ENCODE data around the gene NEK9.

Gene NEK9

GRCh38 chr14:75063491-75064204, 63.2 kb downstream of the NEK9 start, which contains the start of gene ACYP1:
Gene ACYP1 (minus strand): TSS chr14:75064024. CDS start chr14:75063553, 471 bp downstream.
- DNase-seq, result peak; percentile 88 to 92

- no peak for DNase-seq
Measured at GRCh38 chr14:75063013-75063412, 63.8 kb downstream of the NEK9 start.

DNA sequence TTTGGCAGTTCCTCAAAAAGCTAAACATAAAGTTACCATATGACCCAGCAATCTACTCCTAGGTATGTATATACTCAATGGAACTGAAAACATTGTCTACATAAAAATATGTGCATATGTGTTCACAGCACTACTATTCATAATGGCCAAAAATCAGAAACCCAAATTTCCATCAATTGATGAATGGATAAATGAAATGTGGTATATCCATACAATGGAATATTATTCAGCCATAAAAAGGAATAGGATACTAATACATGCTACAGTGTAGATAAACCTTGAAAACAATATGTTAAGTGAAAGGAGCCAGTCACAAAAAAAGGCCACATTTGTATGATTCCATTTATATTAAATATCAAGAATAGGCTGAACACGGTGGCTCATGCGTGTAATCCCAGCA, 66.4 kb downstream of the NEK9 start:
- DNase-seq, result no peak

GRCh38 chr14:75059642-75060041, 67.2 kb downstream of the NEK9 start:
- no peak for DNase-seq

- no peak for DNase-seq
Measured at GRCh38 chr14:75054421-75054820, 72.4 kb downstream of the NEK9 start.

DNA sequence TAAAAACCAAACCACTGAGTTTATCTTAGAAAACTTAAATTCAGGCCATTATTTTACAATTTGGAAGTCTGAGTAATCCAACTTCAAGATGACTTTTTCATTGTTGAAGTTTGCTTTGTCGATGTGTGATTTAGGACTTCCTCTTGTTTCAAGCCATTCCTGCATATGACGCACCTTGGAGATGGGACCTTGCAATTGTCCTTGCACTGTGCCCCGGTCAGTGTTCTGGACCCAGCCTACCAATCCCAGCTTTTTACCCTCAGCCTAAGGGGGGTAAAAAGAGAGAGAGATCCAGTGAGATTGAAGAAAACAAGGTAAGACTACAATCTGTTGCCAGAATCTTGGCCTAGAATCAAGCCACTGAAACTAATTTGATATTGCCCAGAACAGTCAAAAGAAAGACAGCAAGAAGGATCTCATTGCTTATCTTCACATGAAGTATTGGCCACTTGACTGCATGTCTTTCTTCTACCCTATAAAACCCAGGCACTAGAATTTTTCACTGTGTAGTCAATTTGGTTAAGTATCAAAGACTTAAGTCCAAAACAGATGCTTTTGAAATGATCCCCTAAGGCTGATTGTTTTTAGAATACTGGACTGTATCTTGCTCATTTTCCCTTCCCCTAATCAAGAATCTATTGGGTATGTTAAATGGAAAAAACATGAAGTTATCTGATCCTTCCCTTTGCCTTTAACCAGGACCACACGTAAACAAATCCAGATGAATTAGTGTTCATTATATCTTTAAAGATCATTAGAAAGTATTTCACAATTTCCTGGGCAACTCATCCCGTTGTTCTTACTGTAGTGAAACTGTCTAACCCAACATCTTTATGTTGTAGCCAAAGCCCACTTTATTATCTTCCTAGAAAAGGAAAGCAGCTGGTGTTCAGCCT, 73.2 kb downstream of the NEK9 start:
- no peak for DNase-seq

- DNase-seq, result no peak
Measured at GRCh38 chr14:75051556-75051899, 75.3 kb downstream of the NEK9 start.

- DNase-seq, result peak; percentile 82 to 88
Measured at GRCh38 chr14:75050852-75051555, 75.8 kb downstream of the NEK9 start, which contains the start of gene MLH3. Gene MLH3 (minus strand): TSS chr14:75051467. CDS start chr14:75049655, 1,812 bp downstream.

GRCh38 chr14:75049731-75050201, 77.1 kb downstream of the NEK9 start:
- DNase-seq, result no peak

DNA sequence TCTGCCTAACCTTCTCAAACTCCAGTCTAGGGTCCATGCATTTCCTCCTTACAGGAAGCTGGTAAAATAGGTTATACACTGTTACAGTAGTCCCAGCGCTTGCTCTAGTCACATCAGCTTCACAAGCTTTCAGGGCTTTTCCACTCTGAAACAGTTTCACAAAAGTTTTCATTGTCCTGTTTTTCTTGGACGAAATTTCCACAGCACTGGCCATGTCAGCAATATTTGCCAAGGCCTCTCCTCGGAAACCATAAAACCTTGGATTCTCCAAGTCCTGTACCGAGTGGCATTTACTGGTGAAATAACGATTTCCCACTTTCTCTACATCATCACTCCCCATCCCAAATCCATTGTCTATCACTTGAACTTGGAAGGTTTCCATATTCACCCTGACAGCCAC, 77.7 kb downstream of the NEK9 start:
- DNase-seq, result no peak

GRCh38 chr14:75048101-75048500, 78.7 kb downstream of the NEK9 start:
- DNase-seq, result no peak

DNA sequence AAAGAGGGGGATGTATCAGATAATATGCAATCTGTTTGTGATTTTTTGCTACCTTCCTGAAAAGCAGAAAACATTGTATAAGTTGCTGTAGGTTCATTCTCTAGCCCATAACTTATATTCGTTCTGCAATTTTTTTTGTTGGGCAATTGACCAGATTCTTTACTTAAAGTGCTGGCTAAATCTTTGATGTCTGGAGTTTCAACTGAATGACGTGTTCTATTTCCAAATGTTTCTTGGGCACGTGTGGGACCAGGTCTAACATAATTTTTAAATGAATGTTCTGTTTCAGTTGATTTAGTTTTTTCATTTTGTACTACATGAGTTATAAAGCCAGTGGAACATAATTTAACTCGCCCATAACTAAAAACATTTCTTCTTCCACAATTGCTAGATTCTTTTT, 79.3 kb downstream of the NEK9 start:
- no peak for DNase-seq

- DNase-seq, result no peak
Measured at GRCh38 chr14:75046899-75047298, 79.9 kb downstream of the NEK9 start.

DNA sequence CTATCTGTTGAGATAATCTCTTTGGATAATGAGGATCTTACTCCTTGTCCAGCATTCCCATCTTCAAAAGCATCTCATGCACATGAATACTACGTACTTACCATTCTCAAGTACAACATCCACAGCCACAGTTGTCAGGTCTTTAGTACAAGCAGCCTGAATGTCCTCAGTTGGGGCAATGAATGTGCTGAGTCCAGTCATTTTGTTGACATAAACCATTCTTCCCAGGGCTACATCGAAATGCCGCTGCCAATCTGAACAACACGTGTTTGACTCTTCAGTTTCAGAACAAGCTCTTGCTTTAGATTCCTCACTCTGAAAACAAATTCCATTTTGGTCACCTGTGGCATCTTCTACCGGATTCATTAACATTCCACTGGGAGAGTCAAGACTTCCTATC, 80.6 kb downstream of the NEK9 start:
- DNase-seq, result no peak

- DNase-seq, result no peak
Measured at GRCh38 chr14:75044752-75045151, 82.1 kb downstream of the NEK9 start.

DNA sequence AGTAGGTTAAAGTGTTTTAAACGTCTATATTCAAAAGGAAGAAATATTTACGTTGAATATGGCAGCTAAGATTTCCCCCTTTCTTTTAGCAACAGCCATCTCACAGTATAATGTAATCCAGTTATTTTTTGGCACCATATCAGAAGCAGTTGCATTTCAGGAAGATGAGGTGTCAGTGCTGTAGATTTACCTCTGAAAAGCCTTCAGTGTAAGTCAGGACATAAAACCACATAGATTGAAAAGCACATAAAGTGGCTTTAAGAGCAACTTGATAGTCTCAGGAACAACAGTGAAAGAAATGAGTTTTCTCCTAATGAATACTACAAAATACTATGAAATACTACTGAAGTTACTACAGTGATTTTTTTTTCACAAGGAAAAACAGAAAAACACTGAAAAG, 82.5 kb downstream of the NEK9 start:
- DNase-seq, result no peak

DNA sequence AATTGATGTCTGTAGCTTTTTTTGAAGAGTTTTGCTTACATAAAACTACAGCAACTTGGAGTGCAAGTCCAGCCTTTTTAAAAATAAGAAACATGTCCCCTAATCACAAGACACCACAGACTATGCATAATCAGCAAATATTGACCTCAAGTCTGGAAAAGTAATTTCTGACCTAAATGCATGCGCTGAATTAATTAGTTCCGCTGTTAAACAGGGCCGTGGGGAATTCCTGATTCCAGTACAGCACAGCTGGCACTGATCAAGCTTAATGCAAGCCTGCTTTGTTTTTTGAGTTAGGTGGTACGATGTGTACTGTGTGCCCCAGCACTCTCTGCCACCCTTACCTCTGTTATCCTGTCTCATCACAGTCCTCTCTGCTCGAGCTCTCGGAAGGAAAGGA, 84.8 kb downstream of the NEK9 start:
- no peak for DNase-seq

- DNase-seq, result no peak
Measured at GRCh38 chr14:75041613-75042012, 85.2 kb downstream of the NEK9 start.

DNA sequence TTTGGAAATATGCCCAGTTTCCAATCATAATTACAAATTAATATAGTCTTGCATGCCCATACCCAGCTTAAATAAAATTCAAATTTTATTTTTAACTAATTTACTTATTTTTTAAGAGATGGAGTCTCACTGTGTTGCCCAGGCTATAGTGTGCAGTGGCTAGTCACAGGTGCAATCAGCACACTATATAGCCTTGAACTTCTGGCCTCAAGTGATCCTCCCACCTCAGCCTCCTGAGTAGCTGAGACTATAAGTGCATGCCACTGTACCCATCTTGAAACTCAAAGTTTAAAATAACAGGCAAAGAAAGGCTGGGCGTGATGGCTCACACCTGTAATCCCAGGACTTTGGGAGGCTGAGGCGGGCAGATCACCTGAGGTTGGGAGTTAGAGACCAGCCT, 85.9 kb downstream of the NEK9 start:
- no peak for DNase-seq

DNA sequence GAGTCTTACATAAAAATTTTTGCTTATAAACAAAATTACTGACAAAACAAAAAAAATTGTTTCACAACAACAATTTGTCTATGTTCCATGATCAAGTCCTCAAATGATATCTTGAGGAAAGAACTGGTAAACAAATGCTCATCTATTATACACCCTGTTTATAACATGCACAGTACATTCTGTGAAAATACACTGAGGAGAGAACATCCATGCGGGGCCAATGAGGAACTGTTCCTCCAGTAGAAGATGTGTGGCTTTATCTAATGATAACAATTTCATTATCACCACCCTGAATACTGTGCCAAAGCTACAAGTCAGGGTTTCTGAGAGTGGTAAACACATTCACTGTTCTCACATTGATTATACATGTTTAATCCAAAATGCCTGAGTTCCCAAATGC, 86.3 kb downstream of the NEK9 start:
- DNase-seq, result no peak

- no peak for DNase-seq
Measured at GRCh38 chr14:75032939-75033338, 93.9 kb downstream of the NEK9 start.

DNA sequence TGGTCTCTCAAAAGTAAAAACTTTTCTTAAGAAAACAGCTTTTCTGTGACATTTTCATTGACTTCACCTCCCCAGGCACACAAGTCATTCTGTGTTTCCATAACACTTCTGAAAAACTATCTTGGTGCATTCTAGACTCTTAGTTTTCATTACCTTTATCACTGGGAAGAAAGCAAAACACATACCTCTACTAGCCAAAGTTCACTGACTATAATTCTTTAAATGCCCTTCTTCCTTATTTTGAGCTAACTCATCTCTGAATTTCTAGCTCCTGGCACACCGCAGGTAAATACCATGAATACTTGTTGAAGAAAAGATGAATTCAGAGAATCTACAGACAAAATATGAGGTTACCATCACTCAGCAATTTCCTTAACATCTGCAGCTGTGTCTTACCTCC, 96.7 kb downstream of the NEK9 start:
- no peak for DNase-seq
